Suprapubic skin (tissue), 4 donors: ENCODE data around the gene ZNF638. TPM values are rescaled to one million over a fixed set of nuclear protein-coding genes. Genes with fewer than 3 reads are reported as not detected.

Experiments
- DNase-seq, 2 donors: peaks; one replicate each; pipeline ENCODE4 v3.0.0-alpha.2; 2019; ENCODE audit warnings: low spot score in 2 of 2
- H3K27ac ChIP-seq: fragments of 200-600 bp; sonication (generic); one replicate; pipeline ENCODE4 v1.5.1; 2019
- H3K27me3 ChIP-seq: fragments of 200-600 bp; sonication (generic); one replicate; pipeline ENCODE4 v1.5.1; 2019
- H3K36me3 ChIP-seq: fragments of 200-600 bp; sonication (generic); one replicate; pipeline ENCODE4 v1.5.1; 2019
- H3K4me1 ChIP-seq: fragments of 200-600 bp; sonication (generic); one replicate; pipeline ENCODE4 v1.5.1; 2019
- H3K4me3 ChIP-seq: fragments of 200-600 bp; sonication (generic); one replicate; pipeline ENCODE4 v1.5.1; 2019; ENCODE audit warnings: mild to moderate bottlenecking
- H3K9me3 ChIP-seq: fragments of 200-600 bp; sonication (generic); one replicate; pipeline ENCODE4 v1.5.1; 2019
- CTCF ChIP-seq, 2 donors: fragments of 200-600 bp in 1 of 2; fragments of 450-650 bp in 1 of 2; sonication (generic) in 1 of 2; IDR thresholded peaks; one replicate each; pipeline ENCODE4 v1.5.1; 2016 to 2019; ENCODE audit warnings: antibody characterized with exemption in 2 of 2, mild to moderate bottlenecking in 1 of 2, moderate library complexity in 1 of 2
- EP300 ChIP-seq: sonication (generic); formaldehyde crosslinking; IDR thresholded peaks from one replicate; pipeline ENCODE4 v1.6.1; 2017; ENCODE audit warnings: antibody characterized with exemption
- POLR2A ChIP-seq, 2 donors: fragments of 450-650 bp; IDR thresholded peaks; one replicate each; pipeline ENCODE4 v1.6.1; 2017; ENCODE audit warnings: antibody characterized with exemption in 2 of 2, mild to moderate bottlenecking in 2 of 2, moderate library complexity in 2 of 2
- POLR2AphosphoS5 ChIP-seq, 3 donors: sonication (generic); formaldehyde crosslinking; IDR thresholded peaks; one replicate each; pipeline ENCODE4 v1.6.1; 2017; ENCODE audit warnings: antibody characterized with exemption in 3 of 3
- WGBS: methylation state at CpG from one replicate; pipeline ENCODE4 v1.1.5; 2018; 5-methylcytosine and 5-hydroxymethylcytosine counted together
- total RNA-seq, 4 donors: library from RNA; depleted of rRNA; stranded (reverse); fragments of >200 nt; gene quantifications; one replicate each; pipeline ENCODE4 v1.1.0, GENCODE V29; 2016

The ZNF638 gene
- total RNA-seq, 4 donors from 2014 or later = 91.6 to 258 (median 115) TPM

GRCh38 chr2:71462056-71462605, 130.5 kb downstream of the ZNF638 start:
- Histone ChIP-seq H3K4me1 (peaks cover 18% of the 10 kb centered on the region), H3K9me3 (no peaks in the 10 kb centered on the region), H3K27ac (no peak overlapping the region), H3K27me3 (peaks cover 43% of the 10 kb centered on the region), H3K4me3 (no peak overlapping the region), H3K36me3 (no peaks in the 10 kb centered on the region)
- no CpG with 5 or more reads among the region's 8 CpGs for WGBS
- TF ChIP-seq CTCF (IDR thresholded peaks at IDR 0.05) = no peak
- TF ChIP-seq POLR2A (IDR thresholded peaks at IDR 0.05) = no peak
- DNase-seq = no peak

GRCh38 chr2:71462641-71463341, 131.2 kb downstream of the ZNF638 start:
- TF ChIP-seq POLR2A (IDR thresholded peaks at IDR 0.05) (no peak), CTCF (IDR thresholded peaks at IDR 0.05) (no peak), POLR2AphosphoS5 (IDR thresholded peaks at IDR 0.05) (no peak)
- no peaks in the 10 kb centered on the region for H3K9me3 ChIP-seq
- no peak overlapping the region for H3K4me3 ChIP-seq
- peaks cover 22% of the 10 kb centered on the region for H3K4me1 ChIP-seq
- peaks cover 50% of the 10 kb centered on the region for H3K27me3 ChIP-seq
- WGBS = 90% methylated on average over 5 of the region's 5 CpGs
- no peaks in the 10 kb centered on the region for H3K36me3 ChIP-seq
- no peak for DNase-seq
- no peak overlapping the region for H3K27ac ChIP-seq

DNA sequence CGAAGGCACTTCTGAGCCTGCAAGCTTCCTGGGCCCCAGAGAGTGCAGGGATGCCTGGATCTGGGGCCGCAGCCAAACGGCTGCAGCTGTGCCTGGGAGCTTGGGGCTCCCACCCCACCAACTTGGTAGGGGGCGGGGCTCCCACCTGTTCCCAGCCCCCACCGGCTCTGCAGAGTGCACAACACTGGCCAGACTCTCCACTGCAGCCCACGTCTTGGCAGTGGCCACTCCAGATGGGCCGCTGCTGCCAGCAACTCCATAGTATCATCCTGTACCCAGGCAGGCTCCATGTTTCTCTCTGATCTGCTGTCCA, 131.7 kb downstream of the ZNF638 start:
- no peak overlapping the region for H3K27ac ChIP-seq
- no peak for TF ChIP-seq POLR2AphosphoS5 (IDR thresholded peaks at IDR 0.05)
- TF ChIP-seq CTCF (IDR thresholded peaks at IDR 0.05) = no peak
- no peak for TF ChIP-seq EP300
- no peak for TF ChIP-seq POLR2A (IDR thresholded peaks at IDR 0.05)
- 78% methylated on average over 5 of the region's 7 CpGs for WGBS
- no peaks in the 10 kb centered on the region for H3K36me3 ChIP-seq
- H3K4me1 ChIP-seq = peaks cover 22% of the 10 kb centered on the region
- H3K9me3 ChIP-seq = no peaks in the 10 kb centered on the region
- no peak for DNase-seq
- no peak overlapping the region for H3K4me3 ChIP-seq
- H3K27me3 ChIP-seq = peaks cover 50% of the 10 kb centered on the region

- Histone ChIP-seq H3K27me3 (peaks cover 61% of the 10 kb centered on the region), H3K27ac (no peak overlapping the region)
Observed at GRCh38 chr2:71464389-71464788, 132.8 kb downstream of the ZNF638 start.

More at GRCh38 chr2:71464389-71464788, 132.8 kb downstream of the ZNF638 start:
- WGBS = 80% methylated on average over 6 of the region's 6 CpGs
- DNase-seq = no peak
- no peak overlapping the region for H3K4me3 ChIP-seq
- TF ChIP-seq CTCF (IDR thresholded peaks at IDR 0.05) (no peak), POLR2AphosphoS5 (IDR thresholded peaks at IDR 0.05) (no peak), EP300 (no peak), POLR2A (IDR thresholded peaks at IDR 0.05) (no peak)
- H3K4me1 ChIP-seq = peaks cover 22% of the 10 kb centered on the region
- H3K9me3 ChIP-seq = no peaks in the 10 kb centered on the region
- H3K36me3 ChIP-seq = no peaks in the 10 kb centered on the region
